B cell (primary cell): ENCODE measurements around the gene ZFP57.

ENCODE experiments used
- EZH2 ChIP-seq: IDR thresholded peaks from 2 replicates; pipeline ENCODE4 v1.6.1; 2012; ENCODE audit warnings: borderline replicate concordance, low read depth, mild to moderate bottlenecking, moderate library complexity, low read length; ENCODE audit not compliant: insufficient read depth, poor library complexity, severe bottlenecking
- TF ChIP-seq, protein P1 (sequence below): fragments of 200-600 bp; IDR thresholded peaks from one replicate; pipeline ENCODE4 v1.8.0; 2022; ENCODE audit warnings: antibody characterized with exemption, mild to moderate bottlenecking

DNA sequence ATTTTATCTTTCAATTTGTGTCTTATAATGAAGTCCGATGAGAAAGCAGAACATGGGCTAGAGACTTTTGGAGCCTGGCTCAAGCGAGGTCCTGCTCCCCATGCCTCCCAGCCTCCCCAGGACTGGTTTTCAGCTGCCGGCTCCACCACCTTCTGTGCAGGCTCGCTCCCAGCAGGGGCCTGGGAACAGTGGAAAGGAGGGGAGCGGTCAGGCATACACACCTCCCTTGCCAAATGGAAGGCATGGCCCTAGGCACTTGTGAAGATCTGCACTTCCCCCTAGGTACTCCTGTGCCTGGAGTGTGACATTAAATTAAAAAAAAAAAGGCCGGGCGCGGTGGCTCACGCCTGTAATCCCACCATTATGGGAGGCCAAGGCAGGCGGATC, 28.8 kb downstream of the ZFP57 start:
- TF ChIP-seq, protein P1, sequence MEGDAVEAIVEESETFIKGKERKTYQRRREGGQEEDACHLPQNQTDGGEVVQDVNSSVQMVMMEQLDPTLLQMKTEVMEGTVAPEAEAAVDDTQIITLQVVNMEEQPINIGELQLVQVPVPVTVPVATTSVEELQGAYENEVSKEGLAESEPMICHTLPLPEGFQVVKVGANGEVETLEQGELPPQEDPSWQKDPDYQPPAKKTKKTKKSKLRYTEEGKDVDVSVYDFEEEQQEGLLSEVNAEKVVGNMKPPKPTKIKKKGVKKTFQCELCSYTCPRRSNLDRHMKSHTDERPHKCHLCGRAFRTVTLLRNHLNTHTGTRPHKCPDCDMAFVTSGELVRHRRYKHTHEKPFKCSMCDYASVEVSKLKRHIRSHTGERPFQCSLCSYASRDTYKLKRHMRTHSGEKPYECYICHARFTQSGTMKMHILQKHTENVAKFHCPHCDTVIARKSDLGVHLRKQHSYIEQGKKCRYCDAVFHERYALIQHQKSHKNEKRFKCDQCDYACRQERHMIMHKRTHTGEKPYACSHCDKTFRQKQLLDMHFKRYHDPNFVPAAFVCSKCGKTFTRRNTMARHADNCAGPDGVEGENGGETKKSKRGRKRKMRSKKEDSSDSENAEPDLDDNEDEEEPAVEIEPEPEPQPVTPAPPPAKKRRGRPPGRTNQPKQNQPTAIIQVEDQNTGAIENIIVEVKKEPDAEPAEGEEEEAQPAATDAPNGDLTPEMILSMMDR = no peak
- TF ChIP-seq EZH2 = no peak
